Measurements from ENCODE around the gene TMEM272. TPM values are rescaled to one million over a fixed set of nuclear protein-coding genes. Genes with fewer than 3 reads are reported as not detected.

TMEM272 gene
- total and polyA plus RNA-seq, 9 of the 15 experiments (the other 6 are each of a cell fraction or from before 2014, with no cell fraction given): 0.04 to 0.16 (median 0.06) TPM; not detected in 2

DNA sequence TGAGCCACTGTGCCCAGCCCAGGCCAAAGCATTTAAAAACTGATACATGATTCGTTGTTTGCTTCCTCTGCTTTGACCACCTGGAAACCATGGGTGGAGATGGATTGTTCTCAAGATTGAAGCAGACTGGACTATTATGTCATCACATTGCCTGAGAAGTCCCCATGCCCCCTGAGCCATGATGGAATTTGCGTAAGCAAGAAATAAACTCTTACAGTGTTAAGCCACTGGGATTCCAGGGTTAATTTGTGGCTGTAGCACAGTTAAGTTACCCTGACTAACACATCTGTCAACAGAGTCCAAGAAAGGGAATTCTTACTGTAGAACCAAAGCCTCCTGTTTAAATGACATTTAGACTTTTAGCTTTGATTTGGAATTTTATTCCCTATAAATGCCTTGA is 21.6 kb downstream of the TMEM272 start:
- TF ChIP-seq, protein P1, sequence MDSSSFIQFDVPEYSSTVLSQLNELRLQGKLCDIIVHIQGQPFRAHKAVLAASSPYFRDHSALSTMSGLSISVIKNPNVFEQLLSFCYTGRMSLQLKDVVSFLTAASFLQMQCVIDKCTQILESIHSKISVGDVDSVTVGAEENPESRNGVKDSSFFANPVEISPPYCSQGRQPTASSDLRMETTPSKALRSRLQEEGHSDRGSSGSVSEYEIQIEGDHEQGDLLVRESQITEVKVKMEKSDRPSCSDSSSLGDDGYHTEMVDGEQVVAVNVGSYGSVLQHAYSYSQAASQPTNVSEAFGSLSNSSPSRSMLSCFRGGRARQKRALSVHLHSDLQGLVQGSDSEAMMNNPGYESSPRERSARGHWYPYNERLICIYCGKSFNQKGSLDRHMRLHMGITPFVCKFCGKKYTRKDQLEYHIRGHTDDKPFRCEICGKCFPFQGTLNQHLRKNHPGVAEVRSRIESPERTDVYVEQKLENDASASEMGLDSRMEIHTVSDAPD (CRISPR knock-in tag; IDR thresholded peaks at IDR 0.05): no peak
- TF ChIP-seq TCF15 (CRISPR knock-in tag; IDR thresholded peaks at IDR 0.05): no peak
- TF ChIP-seq NBN (IDR thresholded peaks at IDR 0.05; ENCODE audit: low read depth): no peak
- no peak for TF ChIP-seq NELFE (IDR thresholded peaks at IDR 0.05; ENCODE audit: insufficient read depth, insufficient read length)
- no peak for TF ChIP-seq ZBTB7A (IDR thresholded peaks at IDR 0.05; ENCODE audit: borderline replicate concordance, control insufficient read depth, low read depth, low read length)
- TF ChIP-seq CBX5 (IDR thresholded peaks at IDR 0.05; ENCODE audit: borderline replicate concordance, low read depth): no peak
- TF ChIP-seq ZNF184 (CRISPR knock-in tag; IDR thresholded peaks at IDR 0.05): no peak
- no peak for TF ChIP-seq ZBTB40 (IDR thresholded peaks at IDR 0.05)
- no peak for TF ChIP-seq ZBTB40 (CRISPR knock-in tag; IDR thresholded peaks at IDR 0.05)
- TF ChIP-seq FOXK2 (conservative IDR thresholded peaks at IDR 0.05 in 1 of 2, IDR thresholded peaks at IDR 0.05 in 1 of 2; ENCODE audit: low read depth in 2 of 2): no peak
- no peak for TF ChIP-seq RBFOX2 (IDR thresholded peaks at IDR 0.05; ENCODE audit: low read depth, low read length)
- no peak for TF ChIP-seq TAF15 (IDR thresholded peaks at IDR 0.05; ENCODE audit: low read depth, low read length)
- no peak for TF ChIP-seq POLR2B (IDR thresholded peaks at IDR 0.05; ENCODE audit: low read depth, partially characterized antibody)
- ATAC-seq (no peak), DNase-seq (ENCODE audit: extremely low read depth in 1 of 4, low spot score in 3 of 4) (no peak), FAIRE-seq (no peak)
- in situ Hi-C loops (cut with MboI): loop anchor here (10.0 kb wide), 1 partner anchor 301 kb away; the partner anchor contains the start of gene NEK5
- WGBS (ENCODE audit: insufficient coverage, low coverage, missing lambda C conversion rate): 48% methylated on average over 2 of the region's 2 CpGs
- BruUV-seq (replicated peaks): no TSS peak
- Histone ChIP-seq H3K79me2 (ENCODE audit: control insufficient read depth, insufficient read depth, low read length) (no peaks in the 10 kb centered on the region), H3K27me3 (ENCODE audit: control insufficient read depth in 2 of 2, insufficient read depth in 2 of 2, low read length in 2 of 2) (peaks cover 3 to 40% of the 10 kb centered on the region in 2 experiments; a peak in 4 of 5 replicates), H3K9me1 (ENCODE audit: control insufficient read depth, insufficient read depth, low read length) (no peaks in the 10 kb centered on the region), H3K9me3 (replicated peaks; ENCODE audit: control insufficient read depth, insufficient read depth, low read depth, low read length) (no peaks in the 10 kb centered on the region), H3K27ac (ENCODE audit: extremely low read depth, low read depth, low read length) (no peak overlapping the region), H2AFZ (ENCODE audit: low read depth, low read length) (no peak overlapping the region), H3K36me3 (ENCODE audit: control insufficient read depth, insufficient read depth, low read length) (no peaks in the 10 kb centered on the region), H3K4me2 (ENCODE audit: insufficient read depth, low read length) (no peak overlapping the region), H4K20me1 (replicated peaks; ENCODE audit: control insufficient read depth, insufficient read depth, low read length) (no peaks in the 10 kb centered on the region; the same call in 1 of the 2 replicates), H3K4me1 (replicated peaks in 1 of 2; ENCODE audit: control insufficient read depth in 2 of 2, insufficient read depth in 2 of 2, low read length in 2 of 2) (no peaks in the 10 kb centered on the region; a peak in 1 of 5 replicates), H3K9ac (ENCODE audit: insufficient read depth in 1 of 2, low read depth in 2 of 2, low read length in 2 of 2) (no peak overlapping the region), H3K4me3 (no peak overlapping the region)
- ChIA-PET POLR2A (no interaction called here), CTCF (ENCODE audit: low intra/inter-chr PET ratio) (no interaction called here)
- intact Hi-C loops (cut with micrococcal nuclease): no loop called here
